ENCODE data around the gene KRTAP10-4.

The KRTAP10-4 gene

DNA sequence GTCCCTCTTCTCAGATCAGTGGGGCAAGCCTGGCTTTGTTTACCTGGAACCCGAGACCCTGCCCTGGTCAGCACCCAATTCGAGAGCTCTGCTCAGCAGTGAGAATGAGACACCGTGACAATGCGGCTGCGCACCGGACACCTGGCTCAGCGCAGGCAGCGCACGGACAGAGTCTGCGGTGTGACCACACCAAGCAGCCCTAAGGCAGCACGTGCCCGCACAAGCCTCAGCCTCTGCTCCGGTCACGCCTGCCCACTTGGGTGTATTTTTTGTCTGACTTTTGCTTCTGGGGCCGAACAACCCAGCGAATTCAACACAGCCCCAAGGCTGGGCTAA is 43.0 kb downstream of the KRTAP10-4 start:
- DNase-seq (ENCODE audit: low read depth in 2 of 2) = no peak

DNA sequence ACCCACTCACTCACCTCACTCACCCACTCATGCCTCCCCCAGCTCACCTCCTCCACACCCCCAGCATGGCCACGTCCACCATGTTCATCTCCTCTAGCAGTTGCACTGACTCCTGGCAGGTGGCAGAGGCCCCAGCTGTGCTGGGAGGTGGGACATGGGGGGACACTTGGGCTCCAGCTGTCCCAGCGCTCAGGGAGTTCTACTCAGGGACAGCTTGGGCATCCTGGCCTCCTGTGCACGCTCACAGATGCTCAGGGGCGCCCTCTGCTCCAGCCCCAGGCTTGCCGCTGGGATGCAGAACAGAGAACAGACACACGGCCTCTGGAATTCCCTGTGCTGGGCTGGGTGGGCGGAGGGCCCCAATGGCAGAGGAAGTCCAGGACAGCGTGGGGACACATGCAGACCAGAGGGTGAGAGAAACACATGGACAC is 43.6 kb downstream of the KRTAP10-4 start:
- no peak for DNase-seq (ENCODE audit: low read depth in 2 of 2)

DNA sequence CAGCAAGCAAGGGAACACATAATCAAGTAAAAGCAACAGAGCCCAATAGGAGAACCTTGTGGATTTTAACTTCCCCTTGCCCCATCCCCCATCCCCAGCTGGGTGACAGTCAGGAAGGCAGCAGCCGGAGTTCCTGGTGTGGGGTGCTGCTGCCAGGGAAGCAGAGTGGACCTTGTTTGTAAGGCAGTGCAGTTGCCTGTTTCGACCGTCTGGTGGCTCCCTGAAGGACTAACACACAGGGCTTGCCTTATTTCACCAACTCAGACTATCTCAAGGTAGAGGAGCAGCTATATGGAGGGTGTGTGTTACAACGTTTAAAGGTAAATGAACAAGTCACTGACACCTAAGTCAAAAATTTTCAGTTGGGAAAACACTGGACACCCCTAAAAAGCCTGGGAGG is 45.0 kb downstream of the KRTAP10-4 start:
- no peak for DNase-seq (ENCODE audit: low read depth in 2 of 2)

DNA sequence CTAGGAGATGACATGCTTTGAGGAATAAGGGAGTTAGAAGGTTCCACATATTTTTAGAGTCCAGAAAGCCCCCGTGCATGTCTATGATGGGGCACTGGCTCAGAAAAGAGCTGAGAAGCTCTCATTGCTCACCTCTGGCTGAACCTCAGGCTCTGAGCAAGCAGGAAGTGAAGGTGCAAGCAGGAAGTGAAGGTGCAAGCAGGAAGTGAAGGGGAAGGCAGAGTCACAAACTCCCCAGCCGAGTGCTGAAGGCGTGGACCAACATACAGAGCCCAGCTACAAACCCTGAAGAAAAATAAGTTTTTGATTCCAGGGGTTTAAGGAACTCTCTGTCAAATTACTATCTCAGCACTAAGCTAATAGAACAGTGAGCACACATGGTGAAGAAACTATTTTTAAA is 45.4 kb downstream of the KRTAP10-4 start:
- DNase-seq (ENCODE audit: low read depth in 2 of 2) = no peak

DNA sequence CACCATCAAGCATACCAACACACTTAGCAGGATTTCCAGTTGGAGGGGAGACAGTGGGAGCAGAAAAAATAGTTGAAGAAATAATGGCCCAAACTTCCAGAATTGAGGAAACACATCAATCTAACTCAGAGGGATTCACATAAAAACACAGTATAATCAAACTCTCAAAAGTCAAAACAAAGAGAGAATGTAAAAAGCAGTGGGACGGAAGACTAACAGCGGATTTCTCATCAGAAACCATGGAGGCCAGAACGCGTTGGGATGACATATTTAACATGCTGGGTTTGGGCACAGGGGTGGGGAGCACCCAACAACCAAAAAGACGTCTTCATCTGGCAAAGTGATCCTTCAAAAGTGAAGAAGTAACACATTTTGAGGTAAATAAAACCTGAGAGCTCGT is 46.4 kb downstream of the KRTAP10-4 start:
- no peak for DNase-seq (ENCODE audit: low read depth in 2 of 2)

DNA sequence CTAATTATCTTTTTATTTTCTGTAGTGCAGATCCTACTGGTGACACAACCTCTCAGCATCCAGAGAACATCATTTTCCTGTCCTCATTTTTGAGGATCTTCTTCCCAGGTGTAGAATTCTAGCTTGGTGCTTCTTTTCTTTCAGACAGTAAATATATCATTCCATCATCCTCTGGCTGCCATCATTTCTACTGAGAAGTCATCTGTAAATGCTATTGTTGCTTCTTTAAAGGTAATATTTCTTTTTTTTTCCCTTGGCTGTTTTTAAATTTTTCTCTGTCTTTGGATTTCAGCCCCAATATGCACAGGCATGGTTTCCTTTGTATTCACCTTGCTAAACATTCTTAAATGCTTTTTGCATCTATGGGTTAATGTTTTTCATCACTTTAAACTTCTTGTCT is 50.0 kb downstream of the KRTAP10-4 start:
- DNase-seq (ENCODE audit: low read depth in 2 of 2) = no peak
